ENCODE measurements around the gene RTP4. TPM values are rescaled to one million over a fixed set of nuclear protein-coding genes. Genes with fewer than 3 reads are reported as not detected.

RTP4 gene
- total and polyA plus RNA-seq, 2 donors (not counting 1 experiment from before 2014, with no cell fraction given): 1.0 to 3.5 TPM

DNA sequence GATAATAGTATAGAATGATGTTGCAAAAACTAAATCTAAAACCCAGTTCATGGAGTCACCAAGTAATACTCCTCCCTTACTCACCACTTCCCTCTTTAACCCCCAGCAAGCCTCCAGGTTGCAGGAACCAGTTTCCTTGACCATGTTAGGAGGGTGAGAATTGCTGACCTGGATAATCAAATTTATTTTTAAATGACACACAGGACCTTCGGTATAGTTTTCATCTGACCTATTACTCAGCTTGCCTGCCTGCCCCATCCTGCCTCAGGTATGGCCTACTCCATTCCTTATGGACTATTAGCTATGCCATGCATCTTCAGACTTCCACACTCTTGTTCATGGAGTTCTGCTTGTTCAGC is 883 bp downstream of the RTP4 start:
- H3K4me1 ChIP-seq (ENCODE audit: control insufficient read depth, extremely low read depth, insufficient read depth, low read length): no peaks in the 10 kb centered on the region
- DNase-seq (ENCODE audit: low read depth in 2 of 2): no peak
- peak overlapping the region; percentile 97 for H2AFZ ChIP-seq (ENCODE audit: low read length)
- no peaks in the 10 kb centered on the region for H3K27me3 ChIP-seq (ENCODE audit: control insufficient read depth, insufficient read depth, low read length)
- no peak for TF ChIP-seq EZH2 (IDR thresholded peaks at IDR 0.05; ENCODE audit: low read length, missing control alignments)
- H3K9me3 ChIP-seq (ENCODE audit: control insufficient read depth, insufficient read depth, low read depth, low read length): no peaks in the 10 kb centered on the region
- no peaks in the 10 kb centered on the region for H3K36me3 ChIP-seq (ENCODE audit: control insufficient read depth, insufficient read depth, low read length)
- H4K20me1 ChIP-seq (ENCODE audit: control insufficient read depth, extremely low read depth, insufficient read depth, low read length): no peaks in the 10 kb centered on the region
- H3K4me2 ChIP-seq (ENCODE audit: extremely low read depth, insufficient read depth, low read length): peak overlapping the region; percentile 100
- no peak overlapping the region for H3K27ac ChIP-seq (ENCODE audit: insufficient read depth, low read length)
- no peak overlapping the region for H3K9ac ChIP-seq (ENCODE audit: insufficient read depth, low read length)
- H3K4me3 ChIP-seq (replicated peaks in 1 of 4; ENCODE audit: control extremely low read depth in 1 of 4, insufficient read depth in 1 of 4, low read depth in 3 of 4, low read length in 4 of 4): peak overlapping the region in 2 of 4 experiments; percentile 49 to 66
- no peaks in the 10 kb centered on the region for H3K79me2 ChIP-seq (ENCODE audit: control insufficient read depth, insufficient read depth, low read length)

DNA sequence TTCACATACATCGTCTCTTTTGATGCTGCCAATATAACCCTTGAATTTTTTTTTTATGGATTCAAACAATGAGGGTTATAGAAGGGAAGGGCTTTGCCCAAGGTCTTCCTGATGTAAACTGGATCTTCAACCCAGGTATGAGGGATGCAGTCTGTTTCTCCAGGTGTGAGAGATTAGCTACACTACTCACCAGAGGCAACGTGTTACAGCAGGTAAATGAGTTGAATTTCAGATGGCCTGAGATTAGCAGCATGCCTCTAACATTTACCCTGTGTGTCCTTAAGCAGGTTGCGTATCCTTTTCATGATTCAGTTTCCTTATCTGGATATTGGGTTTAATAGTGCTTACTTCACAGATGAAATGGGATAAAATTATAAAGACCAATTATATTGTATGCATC is 1.9 kb downstream of the RTP4 start:
- no peak for TF ChIP-seq EZH2 (IDR thresholded peaks at IDR 0.05; ENCODE audit: low read length, missing control alignments)
- TF ChIP-seq, protein P1, sequence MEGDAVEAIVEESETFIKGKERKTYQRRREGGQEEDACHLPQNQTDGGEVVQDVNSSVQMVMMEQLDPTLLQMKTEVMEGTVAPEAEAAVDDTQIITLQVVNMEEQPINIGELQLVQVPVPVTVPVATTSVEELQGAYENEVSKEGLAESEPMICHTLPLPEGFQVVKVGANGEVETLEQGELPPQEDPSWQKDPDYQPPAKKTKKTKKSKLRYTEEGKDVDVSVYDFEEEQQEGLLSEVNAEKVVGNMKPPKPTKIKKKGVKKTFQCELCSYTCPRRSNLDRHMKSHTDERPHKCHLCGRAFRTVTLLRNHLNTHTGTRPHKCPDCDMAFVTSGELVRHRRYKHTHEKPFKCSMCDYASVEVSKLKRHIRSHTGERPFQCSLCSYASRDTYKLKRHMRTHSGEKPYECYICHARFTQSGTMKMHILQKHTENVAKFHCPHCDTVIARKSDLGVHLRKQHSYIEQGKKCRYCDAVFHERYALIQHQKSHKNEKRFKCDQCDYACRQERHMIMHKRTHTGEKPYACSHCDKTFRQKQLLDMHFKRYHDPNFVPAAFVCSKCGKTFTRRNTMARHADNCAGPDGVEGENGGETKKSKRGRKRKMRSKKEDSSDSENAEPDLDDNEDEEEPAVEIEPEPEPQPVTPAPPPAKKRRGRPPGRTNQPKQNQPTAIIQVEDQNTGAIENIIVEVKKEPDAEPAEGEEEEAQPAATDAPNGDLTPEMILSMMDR (conservative IDR thresholded peaks at IDR 0.05 in 1 of 2, IDR thresholded peaks at IDR 0.05 in 1 of 2; ENCODE audit: low read depth in 1 of 2, low read length in 2 of 2): no peak
- Histone ChIP-seq H3K9ac (ENCODE audit: insufficient read depth, low read length) (no peak overlapping the region), H3K4me3 (replicated peaks in 1 of 4; ENCODE audit: control extremely low read depth in 1 of 4, insufficient read depth in 1 of 4, low read depth in 3 of 4, low read length in 4 of 4) (no peak overlapping the region), H3K36me3 (ENCODE audit: control insufficient read depth, insufficient read depth, low read length) (no peaks in the 10 kb centered on the region), H2AFZ (ENCODE audit: low read length) (no peak overlapping the region), H3K4me2 (ENCODE audit: extremely low read depth, insufficient read depth, low read length) (no peak overlapping the region), H3K79me2 (ENCODE audit: control insufficient read depth, insufficient read depth, low read length) (no peaks in the 10 kb centered on the region), H3K27ac (ENCODE audit: insufficient read depth, low read length) (no peak overlapping the region), H3K9me3 (ENCODE audit: control insufficient read depth, insufficient read depth, low read depth, low read length) (no peaks in the 10 kb centered on the region), H3K4me1 (ENCODE audit: control insufficient read depth, extremely low read depth, insufficient read depth, low read length) (no peaks in the 10 kb centered on the region), H3K27me3 (ENCODE audit: control insufficient read depth, insufficient read depth, low read length) (no peaks in the 10 kb centered on the region), H4K20me1 (ENCODE audit: control insufficient read depth, extremely low read depth, insufficient read depth, low read length) (no peaks in the 10 kb centered on the region)
- DNase-seq (ENCODE audit: low read depth in 2 of 2): no peak

DNA sequence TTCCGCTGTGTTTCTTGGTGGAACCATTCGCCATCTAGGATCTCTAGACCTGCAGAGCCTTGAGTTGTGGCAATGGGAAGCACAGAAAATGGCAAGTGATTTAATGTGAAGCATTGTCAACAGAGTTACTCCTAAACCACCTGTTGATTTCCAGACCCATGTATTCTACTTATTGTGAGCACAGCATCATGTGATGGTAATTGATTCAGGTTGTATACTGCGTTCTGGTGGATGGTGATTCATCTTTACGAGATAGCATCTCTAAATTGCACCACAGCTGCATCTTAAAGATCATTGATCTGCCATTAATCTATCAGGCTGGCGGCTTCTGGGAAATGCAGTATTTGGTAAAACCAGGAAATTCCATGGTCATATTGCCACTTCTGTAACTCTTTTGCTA is 7.4 kb downstream of the RTP4 start:
- H3K36me3 ChIP-seq (ENCODE audit: control insufficient read depth, insufficient read depth, low read length): no peaks in the 10 kb centered on the region
- no peak for DNase-seq (ENCODE audit: low read depth in 2 of 2)

More for the DNA sequence above, 7.4 kb downstream of the RTP4 start:
- Histone ChIP-seq H3K4me1 (ENCODE audit: control insufficient read depth, extremely low read depth, insufficient read depth, low read length) (no peaks in the 10 kb centered on the region), H4K20me1 (ENCODE audit: control insufficient read depth, extremely low read depth, insufficient read depth, low read length) (no peaks in the 10 kb centered on the region), H3K27ac (ENCODE audit: insufficient read depth, low read length) (no peak overlapping the region), H2AFZ (ENCODE audit: low read length) (no peak overlapping the region), H3K79me2 (ENCODE audit: control insufficient read depth, insufficient read depth, low read length) (no peaks in the 10 kb centered on the region), H3K27me3 (ENCODE audit: control insufficient read depth, insufficient read depth, low read length) (no peaks in the 10 kb centered on the region), H3K9ac (ENCODE audit: insufficient read depth, low read length) (no peak overlapping the region), H3K9me3 (ENCODE audit: control insufficient read depth, insufficient read depth, low read depth, low read length) (no peaks in the 10 kb centered on the region), H3K4me2 (ENCODE audit: extremely low read depth, insufficient read depth, low read length) (no peak overlapping the region), H3K4me3 (replicated peaks in 1 of 4; ENCODE audit: control extremely low read depth in 1 of 4, insufficient read depth in 1 of 4, low read depth in 3 of 4, low read length in 4 of 4) (no peak overlapping the region)
- TF ChIP-seq, protein P1 (conservative IDR thresholded peaks at IDR 0.05 in 1 of 2, IDR thresholded peaks at IDR 0.05 in 1 of 2; ENCODE audit: low read depth in 1 of 2, low read length in 2 of 2): no peak
- TF ChIP-seq EZH2 (IDR thresholded peaks at IDR 0.05; ENCODE audit: low read length, missing control alignments): no peak
